Subcutaneous adipose tissue (tissue), 4 donors: ENCODE measurements around the gene GALNT9. TPM values are rescaled to one million over a fixed set of nuclear protein-coding genes. Genes with fewer than 3 reads are reported as not detected.

Source experiments
- CTCF ChIP-seq: fragments of 450-650 bp; IDR thresholded peaks from one replicate; pipeline ENCODE4 v1.5.1; 2016; ENCODE audit warnings: low read depth, mild to moderate bottlenecking, control low read depth, antibody characterized with exemption, moderate library complexity
- total RNA-seq, 4 donors: library from RNA; depleted of rRNA; stranded (reverse); fragments of >200 nt; gene quantifications; one replicate each; pipeline ENCODE4 v1.1.0, GENCODE V29; 2016

GALNT9 gene
- total RNA-seq, 4 donors from 2014 or later = not detected

- no peak for TF ChIP-seq CTCF
Observed at GRCh38 chr12:132166093-132166492, 163.3 kb downstream of the GALNT9 start.

GRCh38 chr12:132165584-132165983 is 163.8 kb downstream of the GALNT9 start:
- TF ChIP-seq CTCF = no peak

GRCh38 chr12:132164426-132164825 is 165.0 kb downstream of the GALNT9 start:
- TF ChIP-seq CTCF = no peak

- no peak for TF ChIP-seq CTCF
Observed at GRCh38 chr12:132163911-132164288, 165.5 kb downstream of the GALNT9 start.

GRCh38 chr12:132163041-132163910 is 166.1 kb downstream of the GALNT9 start:
- TF ChIP-seq CTCF = no peak

GRCh38 chr12:132162508-132163031 is 166.8 kb downstream of the GALNT9 start:
- TF ChIP-seq CTCF = no peak

GRCh38 chr12:132161796-132162507 is 167.4 kb downstream of the GALNT9 start:
- TF ChIP-seq CTCF = no peak
